GM19043 (cell line): ENCODE measurements around the gene B3GLCT.
A peak's percentile ranks its signal among the peaks of the same experiment; 100 is the strongest.
"Not testable (repeated sequence)": the region's sequence is repeated elsewhere in the genome, so short reads cannot be mapped to it uniquely, and the experiment has no call there.

Experiments used
- ATAC-seq: cut with Tn5 transposase; IDR thresholded peaks from one replicate; pipeline ENCODE4 v1.9.1; 2021; ENCODE audit warnings: low read depth; ENCODE audit not compliant: unreplicated experiment

Gene B3GLCT

GRCh38 chr13:31182987-31183386, 16.8 kb upstream of the B3GLCT start:
- no peak for ATAC-seq

- no peak for ATAC-seq
These were observed 15.3 kb upstream of the B3GLCT start for GRCh38 chr13:31184451-31184850.

- ATAC-seq, result no peak
These were observed 14.7 kb upstream of the B3GLCT start for GRCh38 chr13:31184981-31185645.

GRCh38 chr13:31191748-31192147, 8.0 kb upstream of the B3GLCT start:
- ATAC-seq, result no peak

- no peak for ATAC-seq
These were observed 7.5 kb upstream of the B3GLCT start for GRCh38 chr13:31192306-31192705.

- ATAC-seq, result no peak
These were observed 4.2 kb upstream of the B3GLCT start for GRCh38 chr13:31195616-31196015.

GRCh38 chr13:31196992-31197391, 2.8 kb upstream of the B3GLCT start:
- ATAC-seq, result no peak

- no peak for ATAC-seq
These were observed 1.3 kb upstream of the B3GLCT start for GRCh38 chr13:31198519-31198918.

- peak; percentile 4 for ATAC-seq
These were observed 287 bp upstream of the B3GLCT start for GRCh38 chr13:31199527-31199848.

GRCh38 chr13:31200637-31200971, 829 bp downstream of the B3GLCT start:
- peak; percentile 17 for ATAC-seq

- no peak for ATAC-seq
These were observed 1.7 kb downstream of the B3GLCT start for GRCh38 chr13:31201341-31202031.

GRCh38 chr13:31204592-31204991, 4.8 kb downstream of the B3GLCT start:
- ATAC-seq, result no peak

GRCh38 chr13:31207661-31208552, 8.1 kb downstream of the B3GLCT start:
- ATAC-seq, result no peak

GRCh38 chr13:31208559-31209122, 8.9 kb downstream of the B3GLCT start:
- ATAC-seq, result no peak

- no peak for ATAC-seq
These were observed 9.5 kb downstream of the B3GLCT start for GRCh38 chr13:31209172-31209840.

GRCh38 chr13:31209841-31210210, 10.1 kb downstream of the B3GLCT start:
- ATAC-seq, result no peak

- ATAC-seq, result no peak
These were observed 14.0 kb downstream of the B3GLCT start for GRCh38 chr13:31213651-31214289.

GRCh38 chr13:31214435-31214834, 14.7 kb downstream of the B3GLCT start:
- ATAC-seq, result no peak

- ATAC-seq, result not testable (repeated sequence)
These were observed 17.1 kb downstream of the B3GLCT start for GRCh38 chr13:31216916-31217315.

GRCh38 chr13:31219909-31220598, 20.3 kb downstream of the B3GLCT start:
- no peak for ATAC-seq
